AG10803 (cell line): ENCODE measurements around the gene PLEKHM3.

Experiments
- DNase-seq: peaks from one replicate; pipeline ENCODE4 v3.0.0; 2010; ENCODE audit warnings: low read depth
- H3K4me3 ChIP-seq: 2 replicates; pipeline ENCODE4 v1.5.1; 2011; ENCODE audit warnings: mild to moderate bottlenecking, low read length, control low read depth
- TF ChIP-seq, protein P1 (sequence below): conservative IDR thresholded peaks from 2 replicates; pipeline ENCODE4 v1.5.1; 2011; ENCODE audit warnings: mild to moderate bottlenecking, low read length, control low read depth, inconsistent platforms

The PLEKHM3 gene

DNA sequence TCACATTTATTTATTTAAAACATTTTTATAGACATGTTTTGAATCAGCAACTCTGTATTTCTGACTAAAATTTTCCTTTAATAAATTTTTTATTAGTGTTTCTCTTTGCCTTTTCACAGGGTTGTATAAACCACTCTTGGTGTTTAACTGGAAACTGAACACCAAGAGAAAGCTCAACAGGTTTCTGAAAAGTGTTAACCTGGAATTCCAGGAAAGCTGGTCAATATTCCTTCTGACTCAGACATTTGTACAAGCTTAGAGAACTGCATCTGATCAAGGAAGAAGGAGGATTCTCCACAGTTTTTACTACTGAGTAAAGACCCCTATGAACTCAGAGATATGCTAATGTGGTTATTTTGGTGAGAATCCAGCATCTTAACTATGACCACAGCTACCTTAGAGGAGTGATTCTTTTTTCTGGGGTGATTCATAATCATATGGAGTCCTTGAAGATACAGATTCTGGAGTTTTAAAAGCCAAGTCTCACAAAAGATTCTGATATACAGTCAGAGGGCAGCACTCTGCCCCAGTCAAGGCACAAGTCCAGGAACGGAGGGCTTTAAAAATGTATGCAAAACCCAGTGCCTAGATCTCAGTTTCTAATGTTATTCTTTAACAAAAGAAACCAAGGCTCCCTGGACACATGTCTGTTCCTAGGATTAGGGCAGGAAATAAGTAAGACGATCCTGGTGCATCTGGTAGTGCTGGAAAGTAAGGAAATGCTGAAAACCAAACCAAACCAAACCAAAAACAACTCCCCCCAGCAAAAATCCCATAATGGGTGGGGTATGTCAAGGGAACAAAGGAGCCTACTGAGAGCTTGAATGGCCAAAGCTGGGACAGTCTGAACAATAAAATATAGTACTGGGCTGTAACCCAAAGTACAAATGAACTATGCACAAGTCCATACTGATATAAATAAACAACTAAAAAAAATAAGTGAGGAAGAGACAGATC lies 170.6 kb downstream of the PLEKHM3 start:
- H3K4me3 ChIP-seq = no peak overlapping the region
- peak; percentile 54 for DNase-seq
- TF ChIP-seq, protein P1, sequence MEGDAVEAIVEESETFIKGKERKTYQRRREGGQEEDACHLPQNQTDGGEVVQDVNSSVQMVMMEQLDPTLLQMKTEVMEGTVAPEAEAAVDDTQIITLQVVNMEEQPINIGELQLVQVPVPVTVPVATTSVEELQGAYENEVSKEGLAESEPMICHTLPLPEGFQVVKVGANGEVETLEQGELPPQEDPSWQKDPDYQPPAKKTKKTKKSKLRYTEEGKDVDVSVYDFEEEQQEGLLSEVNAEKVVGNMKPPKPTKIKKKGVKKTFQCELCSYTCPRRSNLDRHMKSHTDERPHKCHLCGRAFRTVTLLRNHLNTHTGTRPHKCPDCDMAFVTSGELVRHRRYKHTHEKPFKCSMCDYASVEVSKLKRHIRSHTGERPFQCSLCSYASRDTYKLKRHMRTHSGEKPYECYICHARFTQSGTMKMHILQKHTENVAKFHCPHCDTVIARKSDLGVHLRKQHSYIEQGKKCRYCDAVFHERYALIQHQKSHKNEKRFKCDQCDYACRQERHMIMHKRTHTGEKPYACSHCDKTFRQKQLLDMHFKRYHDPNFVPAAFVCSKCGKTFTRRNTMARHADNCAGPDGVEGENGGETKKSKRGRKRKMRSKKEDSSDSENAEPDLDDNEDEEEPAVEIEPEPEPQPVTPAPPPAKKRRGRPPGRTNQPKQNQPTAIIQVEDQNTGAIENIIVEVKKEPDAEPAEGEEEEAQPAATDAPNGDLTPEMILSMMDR = no peak

DNA sequence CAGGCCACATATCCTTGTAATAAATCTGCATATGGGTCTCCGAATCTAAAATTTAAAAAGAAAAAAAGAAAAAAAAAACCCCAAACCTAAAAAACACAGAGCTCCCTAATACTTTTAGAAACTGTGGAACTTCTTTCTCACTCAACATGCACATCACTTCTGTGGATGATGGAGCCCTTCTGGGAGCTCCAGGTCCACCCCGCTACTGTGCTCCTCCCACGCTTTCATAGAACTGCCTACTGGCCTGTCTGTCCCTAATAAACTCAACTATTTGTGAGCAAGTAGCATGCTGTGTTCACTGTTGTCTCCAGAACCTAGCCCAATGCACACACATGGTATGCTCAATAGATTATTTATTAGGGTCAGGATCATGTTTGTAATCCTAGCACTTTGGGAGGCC lies 172.5 kb downstream of the PLEKHM3 start:
- TF ChIP-seq, protein P1 = no peak
- DNase-seq = no peak
- H3K4me3 ChIP-seq = no peak overlapping the region

DNA sequence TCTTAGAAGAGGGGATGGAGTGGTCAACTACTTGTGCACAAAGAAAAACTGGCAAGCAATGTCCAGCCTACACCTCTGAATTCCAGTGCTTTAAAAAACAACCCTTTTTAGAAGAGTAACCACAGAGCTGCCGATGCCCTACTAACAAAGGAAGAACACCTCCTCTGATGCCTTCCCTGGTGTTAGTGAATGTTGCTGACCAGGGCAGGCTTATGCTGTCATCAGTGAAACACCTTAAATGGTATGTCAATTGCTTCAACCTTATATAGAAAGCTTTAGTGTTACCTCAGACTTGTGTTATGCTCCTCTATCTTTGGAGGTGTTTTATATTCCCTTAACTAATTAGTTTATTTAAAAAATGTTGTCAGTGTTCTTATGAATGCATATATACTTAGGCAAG lies 175.9 kb downstream of the PLEKHM3 start:
- no peak overlapping the region for H3K4me3 ChIP-seq
- no peak for DNase-seq
- TF ChIP-seq, protein P1 = no peak

DNA sequence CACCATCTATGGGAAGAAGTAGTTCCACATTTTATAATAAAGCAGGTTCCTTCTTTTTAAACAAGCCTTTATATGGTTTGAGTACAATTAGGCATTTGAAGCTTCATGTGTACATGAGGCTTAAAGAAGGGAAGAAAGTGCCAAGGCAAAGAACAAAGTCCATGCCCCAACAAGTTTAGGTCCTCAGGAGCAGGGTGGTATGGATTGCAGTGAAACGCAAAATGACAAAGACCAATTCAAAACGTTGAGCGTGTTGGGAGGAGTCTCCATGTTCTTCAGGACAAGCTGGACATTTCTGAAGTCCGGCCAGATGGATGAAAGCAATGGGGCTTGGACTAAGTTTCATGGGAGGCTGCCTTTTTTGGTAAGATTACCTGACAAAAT lies 176.8 kb downstream of the PLEKHM3 start:
- DNase-seq = no peak
- H3K4me3 ChIP-seq = no peak overlapping the region
- TF ChIP-seq, protein P1 = no peak

DNA sequence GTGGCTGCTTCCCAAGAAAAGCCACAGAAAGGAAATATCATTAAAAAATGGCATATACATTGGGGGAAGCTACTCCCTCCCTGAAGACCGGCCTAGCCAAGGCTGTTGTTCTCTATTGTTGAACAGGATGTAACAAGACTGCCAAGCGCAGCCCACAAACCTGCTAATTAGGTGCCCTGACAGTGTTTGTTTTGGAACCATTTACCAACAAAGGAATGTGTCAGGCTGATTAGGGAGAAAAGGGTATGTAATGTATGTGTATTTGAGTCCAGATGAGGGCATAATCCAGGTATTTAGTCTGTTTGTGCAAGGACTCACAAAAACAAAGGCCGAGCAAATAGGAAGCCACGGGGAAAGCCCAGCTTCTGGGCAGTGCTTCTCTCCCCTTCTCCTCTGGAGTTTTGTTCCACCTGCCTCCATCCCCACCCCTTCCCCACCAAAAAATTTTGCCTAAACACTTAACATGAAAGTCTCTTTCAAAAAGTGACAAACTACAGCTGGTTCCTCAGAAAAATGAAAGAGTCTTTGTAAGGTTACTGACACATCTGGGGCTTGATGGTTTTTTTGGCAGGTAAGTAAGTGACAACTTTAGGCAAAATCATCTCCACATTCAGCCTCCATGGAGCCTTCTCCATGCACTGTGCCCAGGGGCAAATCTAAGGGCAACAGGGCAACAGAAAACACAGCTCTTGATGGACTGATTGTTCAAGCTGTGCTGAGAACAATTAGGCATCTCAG lies 177.4 kb downstream of the PLEKHM3 start:
- TF ChIP-seq, protein P1 = no peak
- peak; percentile 68 for DNase-seq

DNA sequence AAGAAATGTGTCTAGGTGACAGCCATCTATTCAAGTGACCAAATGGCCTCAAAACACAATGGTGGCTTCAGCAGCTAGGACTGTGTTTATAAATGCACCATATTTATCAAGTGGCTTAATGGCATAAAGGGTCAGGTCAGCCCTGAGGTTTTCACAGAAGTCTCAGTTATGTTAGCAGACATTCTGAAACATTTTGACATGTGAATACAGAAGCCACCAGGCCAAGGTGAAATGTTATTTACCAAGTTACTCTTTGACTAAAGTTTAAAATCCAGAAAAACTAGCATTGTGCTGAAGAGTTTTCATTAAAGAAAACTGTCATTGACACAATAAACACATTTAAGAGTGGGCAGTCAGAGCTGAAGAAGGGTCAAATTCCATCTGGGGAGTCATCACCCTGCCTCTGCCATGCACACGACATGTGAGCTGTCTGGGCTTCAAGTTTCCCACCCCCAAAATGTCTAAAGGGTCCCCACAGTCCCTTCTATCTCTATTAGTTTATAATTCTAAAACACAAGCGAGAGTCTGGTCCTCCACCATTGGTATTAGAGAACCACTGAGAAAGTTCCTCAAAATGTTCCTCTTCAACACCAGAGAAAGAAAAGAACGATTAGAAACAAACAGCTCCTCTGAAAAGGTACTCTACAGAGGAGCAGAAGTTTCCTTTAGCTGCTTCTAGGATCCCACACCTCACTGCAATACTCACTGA lies 178.1 kb downstream of the PLEKHM3 start:
- TF ChIP-seq, protein P1 = no peak
- no peak for DNase-seq
- no peak overlapping the region for H3K4me3 ChIP-seq

More for the DNA sequence above, 177.4 kb downstream of the PLEKHM3 start:
- no peak overlapping the region for H3K4me3 ChIP-seq
